Measurements from ENCODE around the gene NPAS3.

NPAS3 gene

DNA sequence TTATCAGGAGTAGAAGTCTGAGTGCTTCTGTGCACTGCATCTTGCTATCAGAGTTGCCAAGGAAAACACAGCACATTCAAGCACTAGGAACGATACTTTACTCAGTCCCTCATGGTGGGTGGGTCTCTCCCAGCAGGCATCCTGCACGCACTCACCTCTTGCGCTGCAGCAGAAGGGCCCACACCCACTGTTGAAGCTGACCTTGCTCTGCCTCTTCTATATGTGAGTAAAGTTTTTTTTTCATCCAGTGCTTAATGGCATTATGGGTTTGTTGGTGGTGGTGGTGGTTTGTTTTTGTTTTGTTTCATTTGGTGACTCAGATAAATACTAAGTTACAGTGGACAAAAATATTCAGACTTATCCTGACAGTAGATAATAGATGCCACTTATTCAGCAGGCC, 663.7 kb downstream of the NPAS3 start:
- Histone ChIP-seq H3K79me2 (ENCODE audit: insufficient read depth, low read depth) (no peaks in the 10 kb centered on the region), H3K9ac (no peak overlapping the region), H3K4me1 (ENCODE audit: low read depth, poor library complexity, severe bottlenecking) (no peaks in the 10 kb centered on the region), H3K27me3 (ENCODE audit: insufficient read depth, low read depth) (no peaks in the 10 kb centered on the region), H3K4me3 (IDR thresholded peaks at IDR 0.05; ENCODE audit: insufficient read depth, low read depth, low read length) (no peak overlapping the region), H3K36me3 (ENCODE audit: insufficient read depth) (no peaks in the 10 kb centered on the region), H2AFZ (ENCODE audit: low read depth) (no peak overlapping the region), H4K20me1 (ENCODE audit: insufficient read depth) (no peaks in the 10 kb centered on the region), H3K27ac (no peak overlapping the region), H3K4me2 (no peak overlapping the region)
- TF ChIP-seq, protein P1, sequence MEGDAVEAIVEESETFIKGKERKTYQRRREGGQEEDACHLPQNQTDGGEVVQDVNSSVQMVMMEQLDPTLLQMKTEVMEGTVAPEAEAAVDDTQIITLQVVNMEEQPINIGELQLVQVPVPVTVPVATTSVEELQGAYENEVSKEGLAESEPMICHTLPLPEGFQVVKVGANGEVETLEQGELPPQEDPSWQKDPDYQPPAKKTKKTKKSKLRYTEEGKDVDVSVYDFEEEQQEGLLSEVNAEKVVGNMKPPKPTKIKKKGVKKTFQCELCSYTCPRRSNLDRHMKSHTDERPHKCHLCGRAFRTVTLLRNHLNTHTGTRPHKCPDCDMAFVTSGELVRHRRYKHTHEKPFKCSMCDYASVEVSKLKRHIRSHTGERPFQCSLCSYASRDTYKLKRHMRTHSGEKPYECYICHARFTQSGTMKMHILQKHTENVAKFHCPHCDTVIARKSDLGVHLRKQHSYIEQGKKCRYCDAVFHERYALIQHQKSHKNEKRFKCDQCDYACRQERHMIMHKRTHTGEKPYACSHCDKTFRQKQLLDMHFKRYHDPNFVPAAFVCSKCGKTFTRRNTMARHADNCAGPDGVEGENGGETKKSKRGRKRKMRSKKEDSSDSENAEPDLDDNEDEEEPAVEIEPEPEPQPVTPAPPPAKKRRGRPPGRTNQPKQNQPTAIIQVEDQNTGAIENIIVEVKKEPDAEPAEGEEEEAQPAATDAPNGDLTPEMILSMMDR (conservative IDR thresholded peaks at IDR 0.05; ENCODE audit: low read depth, low read length) = no peak

GRCh38 chr14:33606591-33606990, 667.9 kb downstream of the NPAS3 start:
- H3K79me2 ChIP-seq (ENCODE audit: insufficient read depth, low read depth) = no peaks in the 10 kb centered on the region
- no peak overlapping the region for H3K4me2 ChIP-seq
- H3K4me3 ChIP-seq (IDR thresholded peaks at IDR 0.05; ENCODE audit: insufficient read depth, low read depth, low read length) = no peak overlapping the region
- no peak overlapping the region for H3K9ac ChIP-seq
- H3K27me3 ChIP-seq (ENCODE audit: insufficient read depth, low read depth) = no peaks in the 10 kb centered on the region
- TF ChIP-seq, protein P1 (conservative IDR thresholded peaks at IDR 0.05; ENCODE audit: low read depth, low read length) = no peak
- H3K36me3 ChIP-seq (ENCODE audit: insufficient read depth) = no peaks in the 10 kb centered on the region
- H3K4me1 ChIP-seq (ENCODE audit: low read depth, poor library complexity, severe bottlenecking) = no peaks in the 10 kb centered on the region
- H3K27ac ChIP-seq = no peak overlapping the region
- no peaks in the 10 kb centered on the region for H4K20me1 ChIP-seq (ENCODE audit: insufficient read depth)
- no peak overlapping the region for H2AFZ ChIP-seq (ENCODE audit: low read depth)

GRCh38 chr14:33609582-33609981, 670.9 kb downstream of the NPAS3 start:
- no peaks in the 10 kb centered on the region for H3K4me1 ChIP-seq (ENCODE audit: low read depth, poor library complexity, severe bottlenecking)
- H3K4me3 ChIP-seq (IDR thresholded peaks at IDR 0.05; ENCODE audit: insufficient read depth, low read depth, low read length) = no peak overlapping the region
- no peaks in the 10 kb centered on the region for H3K36me3 ChIP-seq (ENCODE audit: insufficient read depth)
- TF ChIP-seq, protein P1 (conservative IDR thresholded peaks at IDR 0.05; ENCODE audit: low read depth, low read length) = no peak
- H2AFZ ChIP-seq (ENCODE audit: low read depth) = no peak overlapping the region
- no peaks in the 10 kb centered on the region for H3K27me3 ChIP-seq (ENCODE audit: insufficient read depth, low read depth)
- no peaks in the 10 kb centered on the region for H3K79me2 ChIP-seq (ENCODE audit: insufficient read depth, low read depth)
- H3K9ac ChIP-seq = no peak overlapping the region
- H3K4me2 ChIP-seq = no peak overlapping the region
- no peaks in the 10 kb centered on the region for H4K20me1 ChIP-seq (ENCODE audit: insufficient read depth)
- no peak overlapping the region for H3K27ac ChIP-seq

DNA sequence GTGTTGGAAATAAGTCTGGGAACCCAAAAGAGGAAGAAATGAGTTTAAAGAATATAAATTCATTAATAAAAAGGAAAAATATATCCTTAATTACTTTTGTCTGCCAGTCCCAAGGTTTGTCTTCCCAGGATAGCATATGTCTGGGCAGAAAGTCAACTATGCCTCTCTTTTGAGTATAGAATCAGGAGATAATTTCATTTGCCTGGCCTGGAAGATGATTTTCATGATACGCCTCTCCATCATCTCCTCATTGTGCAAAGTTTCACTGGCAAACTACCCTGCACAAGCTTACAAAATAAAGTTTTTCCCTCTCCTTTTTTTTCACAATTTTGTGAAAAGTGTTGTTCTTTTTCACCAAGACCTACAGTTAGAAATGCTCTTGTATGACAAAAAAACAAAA, 671.4 kb downstream of the NPAS3 start:
- Histone ChIP-seq H3K36me3 (ENCODE audit: insufficient read depth) (no peaks in the 10 kb centered on the region), H4K20me1 (ENCODE audit: insufficient read depth) (no peaks in the 10 kb centered on the region), H3K4me2 (no peak overlapping the region), H3K27ac (no peak overlapping the region), H2AFZ (ENCODE audit: low read depth) (no peak overlapping the region), H3K4me1 (ENCODE audit: low read depth, poor library complexity, severe bottlenecking) (no peaks in the 10 kb centered on the region), H3K27me3 (ENCODE audit: insufficient read depth, low read depth) (no peaks in the 10 kb centered on the region), H3K9ac (no peak overlapping the region), H3K79me2 (ENCODE audit: insufficient read depth, low read depth) (no peaks in the 10 kb centered on the region), H3K4me3 (IDR thresholded peaks at IDR 0.05; ENCODE audit: insufficient read depth, low read depth, low read length) (no peak overlapping the region)
- TF ChIP-seq, protein P1 (conservative IDR thresholded peaks at IDR 0.05; ENCODE audit: low read depth, low read length) = no peak
